GM12878 (cell line): Measurements from ENCODE around the gene C7orf33. TPM values are rescaled to one million over a fixed set of nuclear protein-coding genes. Genes with fewer than 3 reads are reported as not detected.

Experiments used
- ATAC-seq: fragments of 200-7000 bp; cut with Tn5 transposase; 3 replicates; pipeline ENCODE4 v1.9.1; 2020; ENCODE audit warnings: mild to moderate bottlenecking, moderate library complexity
- BruUV-seq: library from RNA; stranded (reverse); fragments of 400-500 nt; replicated peaks from 2 replicates; lab custom pipeline; 2021; lab: Mats Ljungman, UMichigan
- CTCF ChIA-PET: fragments of 300-600 bp; sonication (Branson Sonifier 250); formaldehyde crosslinking; extraction: SDS; loops from one replicate; lab custom pipeline; 2021; ENCODE audit warnings: inconsistent platforms; lab: Yijun Ruan, JAX
- POLR2A ChIA-PET: fragments of 350-600 bp; formaldehyde crosslinking; extraction: SDS; loops from one replicate; lab custom pipeline; 2021; ENCODE audit warnings: inconsistent platforms; lab: Charles Lee
- RAD21 ChIA-PET: fragments of 300-600 bp; sonication (Branson Sonifier 250); formaldehyde crosslinking; loops from one replicate; lab custom pipeline; 2023; ENCODE audit warnings: antibody characterized with exemption; ENCODE audit not compliant: unreplicated experiment; lab: Charles Lee
- SMC1A ChIA-PET: fragments of 300-600 bp; sonication (Branson Sonifier 250); formaldehyde crosslinking; loops from one replicate; lab custom pipeline; 2023; ENCODE audit not compliant: unreplicated experiment, uncharacterized antibody; lab: Charles Lee
- DNase-seq: peaks from one replicate; pipeline ENCODE4 v3.0.0-alpha.2; 2011; ENCODE audit warnings: low read depth, low spot score
- FAIRE-seq: peaks from 3 replicates; lab custom pipeline; 2011; peaks lifted over from hg19 to GRCh38; lab: Jason Lieb, UNC
- H2AFZ ChIP-seq: 2 replicates; pipeline ENCODE4 v1.6.0; 2011; ENCODE audit warnings: low read depth, low read length, control low read depth; ENCODE audit not compliant: control insufficient read depth
- H3K27ac ChIP-seq: 2 replicates; pipeline ENCODE4 v1.5.1; 2011; ENCODE audit warnings: control low read depth; ENCODE audit not compliant: control insufficient read depth, insufficient read depth
- H3K27me3 ChIP-seq, 2 experiments: replicated peaks in 1 of 2; 2 replicates each; pipeline versions ENCODE4 v1.6.0 to v1.6.1; 2011; ENCODE audit warnings: low read length in 1 of 2; ENCODE audit not compliant: control insufficient read depth in 2 of 2, insufficient read depth in 2 of 2
- H3K36me3 ChIP-seq, 2 experiments: 2 replicates each; pipeline ENCODE4 v1.5.1; 2011; ENCODE audit warnings: low read length in 1 of 2; ENCODE audit not compliant: control insufficient read depth in 2 of 2, insufficient read depth in 2 of 2
- H3K4me1 ChIP-seq: 2 replicates; pipeline ENCODE4 v1.6.1; 2011; ENCODE audit warnings: mild to moderate bottlenecking, low read length, moderate library complexity, mixed read lengths; ENCODE audit not compliant: control insufficient read depth, insufficient read depth
- H3K4me2 ChIP-seq: 2 replicates; pipeline ENCODE4 v1.6.0; 2011; ENCODE audit warnings: control low read depth; ENCODE audit not compliant: control insufficient read depth, insufficient read depth
- H3K4me3 ChIP-seq: fragments of 200-600 bp; sonication (generic); 2 replicates; pipeline ENCODE4 v1.5.1; 2016
- H3K79me2 ChIP-seq: 2 replicates; pipeline ENCODE4 v1.6.0; 2011; ENCODE audit warnings: low read length; ENCODE audit not compliant: control insufficient read depth, insufficient read depth
- H3K9ac ChIP-seq: 2 replicates; pipeline ENCODE4 v1.8.0; 2011; ENCODE audit warnings: low read length, control low read depth, mixed read lengths; ENCODE audit not compliant: control insufficient read depth, insufficient read depth
- H3K9me3 ChIP-seq: replicated peaks from 3 replicates; pipeline ENCODE4 v1.5.1; 2011; ENCODE audit warnings: mild to moderate bottlenecking, low read length; ENCODE audit not compliant: control insufficient read depth, insufficient read depth
- H4K20me1 ChIP-seq: 2 replicates; pipeline ENCODE4 v1.6.0; 2011; ENCODE audit not compliant: control insufficient read depth, insufficient read depth
- BCL11A ChIP-seq: IDR thresholded peaks from 2 replicates; pipeline ENCODE4 v1.6.1; 2011; ENCODE audit warnings: low read depth, low read length
- CHD2 ChIP-seq: IDR thresholded peaks from 2 replicates; pipeline ENCODE4 v1.6.1; 2011; ENCODE audit warnings: low read depth, low read length, improper control_type of control experiment, borderline replicate concordance
- E2F4 ChIP-seq: IDR thresholded peaks from 2 replicates; pipeline ENCODE4 v1.6.1; 2012; ENCODE audit warnings: low read depth, low read length, improper control_type of control experiment
- EED ChIP-seq: sonication (generic); IDR thresholded peaks from 2 replicates; pipeline ENCODE4 v1.6.1; 2016; ENCODE audit warnings: antibody characterized with exemption, low read depth
- ELK1 ChIP-seq: IDR thresholded peaks from 2 replicates; pipeline ENCODE4 v1.6.1; 2012; ENCODE audit warnings: low read depth, low read length, improper control_type of control experiment
- HDAC2 ChIP-seq: fragments of 200-600 bp; sonication (generic); IDR thresholded peaks from 2 replicates; pipeline ENCODE4 v1.6.1; 2017
- MEF2A ChIP-seq: IDR thresholded peaks from 2 replicates; pipeline ENCODE4 v1.6.1; 2011; ENCODE audit warnings: low read depth, mild to moderate bottlenecking, low read length, moderate library complexity; ENCODE audit not compliant: insufficient read depth
- MYC ChIP-seq: IDR thresholded peaks from 2 replicates; pipeline ENCODE4 v1.6.1; 2011; ENCODE audit warnings: mild to moderate bottlenecking, low read length, moderate library complexity, inconsistent platforms; ENCODE audit not compliant: insufficient read depth, insufficient replicate concordance, insufficient read length, severe bottlenecking
- NBN ChIP-seq: fragments of 450-650 bp; IDR thresholded peaks from 2 replicates; pipeline ENCODE4 v1.6.1; 2016
- NR2C1 ChIP-seq: fragments of 450-650 bp; IDR thresholded peaks from 2 replicates; pipeline ENCODE4 v1.6.1; 2017; ENCODE audit warnings: antibody characterized with exemption, mild to moderate bottlenecking, moderate library complexity
- PAX5 ChIP-seq: IDR thresholded peaks from 2 replicates; pipeline ENCODE4 v1.6.1; 2011; ENCODE audit warnings: low read depth, low read length, borderline replicate concordance
- POLR2A ChIP-seq: IDR thresholded peaks from 2 replicates; pipeline ENCODE4 v1.6.1; 2011; ENCODE audit warnings: low read depth, mild to moderate bottlenecking, low read length
- PRDM15 ChIP-seq: fragments of 450-650 bp; formaldehyde crosslinking; IDR thresholded peaks from 2 replicates; pipeline ENCODE4 v1.4.0; 2020; ENCODE audit warnings: mild to moderate bottlenecking, moderate library complexity
- RAD51 ChIP-seq: fragments of 450-650 bp; IDR thresholded peaks from 2 replicates; pipeline ENCODE4 v1.6.1; 2016; ENCODE audit warnings: moderate library complexity, mild to moderate bottlenecking, inconsistent platforms
- RFX5 ChIP-seq: IDR thresholded peaks from 2 replicates; pipeline ENCODE4 v1.6.1; 2011; ENCODE audit warnings: low read depth, low read length, improper control_type of control experiment
- SMAD1 ChIP-seq: fragments of 450-650 bp; IDR thresholded peaks from 2 replicates; pipeline ENCODE4 v1.6.1; 2018; ENCODE audit warnings: mild to moderate bottlenecking, low read depth; ENCODE audit not compliant: partially characterized antibody
- SMAD5 ChIP-seq: IDR thresholded peaks from 2 replicates; pipeline ENCODE4 v1.6.1; 2016; ENCODE audit warnings: antibody characterized with exemption, low read depth
- STAT3 ChIP-seq: IDR thresholded peaks from 2 replicates; pipeline ENCODE4 v1.6.1; 2011; ENCODE audit warnings: low read depth, low read length, improper control_type of control experiment
- TAF1 ChIP-seq: IDR thresholded peaks from 2 replicates; pipeline ENCODE4 v1.6.1; 2011; ENCODE audit warnings: mild to moderate bottlenecking, low read depth, low read length, borderline replicate concordance
- TCF12 ChIP-seq: IDR thresholded peaks from 2 replicates; pipeline ENCODE4 v1.6.1; 2011; ENCODE audit warnings: low read depth, mild to moderate bottlenecking, low read length
- WGBS: methylation state at CpG from one replicate; pipeline ENCODE4 v1.1.6; 2016; ENCODE audit warnings: low lambda C conversion rate; ENCODE audit not compliant: insufficient replicate concordance, insufficient coverage; ENCODE audit errors: missing lambda C conversion rate; 5-methylcytosine and 5-hydroxymethylcytosine counted together
- in situ Hi-C: fragments of 300-500 bp; cut with MboI; formaldehyde crosslinking; loops from 9 replicates; pipeline ENCODE4 v1.14.3; 2018; ENCODE audit warnings: mixed read lengths
- intact Hi-C: fragments of 100-400 bp; cut with micrococcal nuclease; formaldehyde crosslinking; loops from one replicate; pipeline ENCODE4 v1.14.2; 2022; ENCODE audit not compliant: unreplicated experiment
- polyA plus RNA-seq, 11 experiments: library from polyadenylated mRNA; depleted of rRNA in 4 of 11; unstranded in 6 of 11; stranded (reverse) in 5 of 11; fragments of >200 nt; fragmentation: Nextera tagmentation in 4 of 11; fragmentation: Illumina TruSeq in 1 of 11; extraction: Ambion mirVana in 4 of 11; extraction: Trizol in 1 of 11; gene quantifications; 1 replicate in 1 of 11; 2 replicates in 10 of 11; pipeline versions ENCODE4 v1.2.1 to v1.2.3, GENCODE V29; 2011 to 2016; ENCODE audit warnings: inconsistent platforms in 2 of 11, missing spikeins in 2 of 11, low read depth in 1 of 11
- total RNA-seq, 4 experiments: library from RNA; depleted of rRNA in 3 of 4; stranded (reverse); fragments of >200 nt in 3 of 4; fragmentation: Illumina TruSeq in 1 of 4; extraction: Trizol in 1 of 4; gene quantifications; 2 replicates each; pipeline versions ENCODE4 v1.2.1 to v1.2.3, GENCODE V29; 2013 to 2021

C7orf33 gene
- total and polyA plus RNA-seq, 10 of the 15 experiments (the other 5 are each of a cell fraction or from before 2014, with no cell fraction given), result not detected

GRCh38 chr7:148558914-148559313 is 31.7 kb upstream of the C7orf33 start:
- H3K4me2 ChIP-seq, result no peak overlapping the region
- no TSS peak for BruUV-seq
- FAIRE-seq, result no peak
- no peak for TF ChIP-seq MYC
- no peak for TF ChIP-seq NBN
- TF ChIP-seq POLR2A, result no peak
- no peak for TF ChIP-seq TCF12
- no peak for TF ChIP-seq HDAC2
- TF ChIP-seq CHD2, result no peak
- TF ChIP-seq PAX5, result no peak
- no peak for TF ChIP-seq STAT3
- TF ChIP-seq NR2C1, result no peak
- no peak for TF ChIP-seq PRDM15 (CRISPR knock-in tag)
- TF ChIP-seq RFX5, result no peak
- no peak for TF ChIP-seq BCL11A
- no peak for TF ChIP-seq RAD51
- no peak for TF ChIP-seq SMAD1
- TF ChIP-seq MEF2A, result no peak
- TF ChIP-seq E2F4, result no peak
- no peak for TF ChIP-seq ELK1
- TF ChIP-seq EED, result no peak
- no peak for TF ChIP-seq TAF1
- no peak for TF ChIP-seq SMAD5
- H3K4me1 ChIP-seq, result peaks cover 8% of the 10 kb centered on the region; the same call in 1 of the 2 replicates
- RAD21 ChIA-PET, result no interaction called here
- ATAC-seq, result no peak
- H3K4me3 ChIP-seq, result no peak overlapping the region
- H3K27me3 ChIP-seq, result peaks cover 0 to 4% of the 10 kb centered on the region in 2 experiments; a peak in 2 of 4 replicates
- no peaks in the 10 kb centered on the region for H4K20me1 ChIP-seq
- WGBS, result 80% methylated on average over 1 of the region's 1 CpG
- H3K27ac ChIP-seq, result no peak overlapping the region
- CTCF ChIA-PET, result interaction anchor here (0.5 to 3.9 kb wide), 3 partner anchors 16 to 530 kb away, joined by 3 to 24 read pairs (median 4); no protein-coding TSS in a partner anchor
- in situ Hi-C loops, result no loop called here
- no peaks in the 10 kb centered on the region for H3K36me3 ChIP-seq
- H3K9me3 ChIP-seq, result no peaks in the 10 kb centered on the region; the same call in 2 of the 3 replicates
- H2AFZ ChIP-seq, result no peak overlapping the region
- DNase-seq, result no peak
- no peaks in the 10 kb centered on the region for H3K79me2 ChIP-seq
- no peak overlapping the region for H3K9ac ChIP-seq
- POLR2A ChIA-PET, result no interaction called here
- intact Hi-C loops, result no loop called here
- SMC1A ChIA-PET, result interaction anchor here (1.2 to 1.5 kb wide), 3 partner anchors 11 to 404 kb away, joined by 3 to 12 read pairs (median 4); no protein-coding TSS in a partner anchor
